Immature natural killer cell (primary cell): ENCODE results near the gene SRCIN1. TPM values are rescaled to one million over a fixed set of nuclear protein-coding genes. Genes with fewer than 3 reads are reported as not detected.
"Not testable (repeated sequence)": the region's sequence is repeated elsewhere in the genome, so short reads cannot be mapped to it uniquely, and the experiment has no call there.

Experiments
- DNase-seq, 3 donors: peaks; one replicate each; pipeline ENCODE4 v3.0.0; 2022; ENCODE audit warnings: mixed read lengths in 1 of 3
- H3K27ac Mint-ChIP-seq, 6 donors: one replicate each; pipeline ENCODE4 v1.8.0; 2020; ENCODE audit warnings: mixed read lengths in 6 of 6, mild to moderate bottlenecking in 5 of 6, inconsistent platforms in 4 of 6, moderate library complexity in 3 of 6
- H3K27me3 Mint-ChIP-seq, 3 donors: one replicate each; pipeline ENCODE4 v1.8.0; 2020 to 2021; ENCODE audit warnings: low read depth in 3 of 3, mild to moderate bottlenecking in 3 of 3, mixed read lengths in 3 of 3, moderate library complexity in 3 of 3, inconsistent platforms in 1 of 3
- H3K36me3 Mint-ChIP-seq, 3 donors: one replicate each; pipeline ENCODE4 v1.8.0; 2020; ENCODE audit warnings: mixed read lengths in 3 of 3, inconsistent platforms in 2 of 3, mild to moderate bottlenecking in 2 of 3
- H3K4me1 Mint-ChIP-seq, 2 donors: one replicate each; pipeline ENCODE4 v1.8.0; 2020; ENCODE audit warnings: inconsistent platforms in 2 of 2, mild to moderate bottlenecking in 2 of 2, mixed read lengths in 2 of 2, moderate library complexity in 1 of 2
- H3K4me3 Mint-ChIP-seq, 5 donors: one replicate each; pipeline ENCODE4 v1.8.0; 2020; ENCODE audit warnings: mild to moderate bottlenecking in 5 of 5, mixed read lengths in 5 of 5, inconsistent platforms in 3 of 5, moderate library complexity in 3 of 5
- H3K9me3 Mint-ChIP-seq, 6 donors: one replicate each; pipeline ENCODE4 v1.8.0; 2020; ENCODE audit warnings: mild to moderate bottlenecking in 6 of 6, mixed read lengths in 6 of 6, inconsistent platforms in 4 of 6, moderate library complexity in 3 of 6
- polyA plus RNA-seq, 3 donors: library from polyadenylated mRNA; unstranded; fragments of 300-500 nt; fragmentation: Illumina TruSeq; gene quantifications; one replicate each; pipeline ENCODE4 v1.2.3, GENCODE V29; 2021

Gene SRCIN1, protein sequence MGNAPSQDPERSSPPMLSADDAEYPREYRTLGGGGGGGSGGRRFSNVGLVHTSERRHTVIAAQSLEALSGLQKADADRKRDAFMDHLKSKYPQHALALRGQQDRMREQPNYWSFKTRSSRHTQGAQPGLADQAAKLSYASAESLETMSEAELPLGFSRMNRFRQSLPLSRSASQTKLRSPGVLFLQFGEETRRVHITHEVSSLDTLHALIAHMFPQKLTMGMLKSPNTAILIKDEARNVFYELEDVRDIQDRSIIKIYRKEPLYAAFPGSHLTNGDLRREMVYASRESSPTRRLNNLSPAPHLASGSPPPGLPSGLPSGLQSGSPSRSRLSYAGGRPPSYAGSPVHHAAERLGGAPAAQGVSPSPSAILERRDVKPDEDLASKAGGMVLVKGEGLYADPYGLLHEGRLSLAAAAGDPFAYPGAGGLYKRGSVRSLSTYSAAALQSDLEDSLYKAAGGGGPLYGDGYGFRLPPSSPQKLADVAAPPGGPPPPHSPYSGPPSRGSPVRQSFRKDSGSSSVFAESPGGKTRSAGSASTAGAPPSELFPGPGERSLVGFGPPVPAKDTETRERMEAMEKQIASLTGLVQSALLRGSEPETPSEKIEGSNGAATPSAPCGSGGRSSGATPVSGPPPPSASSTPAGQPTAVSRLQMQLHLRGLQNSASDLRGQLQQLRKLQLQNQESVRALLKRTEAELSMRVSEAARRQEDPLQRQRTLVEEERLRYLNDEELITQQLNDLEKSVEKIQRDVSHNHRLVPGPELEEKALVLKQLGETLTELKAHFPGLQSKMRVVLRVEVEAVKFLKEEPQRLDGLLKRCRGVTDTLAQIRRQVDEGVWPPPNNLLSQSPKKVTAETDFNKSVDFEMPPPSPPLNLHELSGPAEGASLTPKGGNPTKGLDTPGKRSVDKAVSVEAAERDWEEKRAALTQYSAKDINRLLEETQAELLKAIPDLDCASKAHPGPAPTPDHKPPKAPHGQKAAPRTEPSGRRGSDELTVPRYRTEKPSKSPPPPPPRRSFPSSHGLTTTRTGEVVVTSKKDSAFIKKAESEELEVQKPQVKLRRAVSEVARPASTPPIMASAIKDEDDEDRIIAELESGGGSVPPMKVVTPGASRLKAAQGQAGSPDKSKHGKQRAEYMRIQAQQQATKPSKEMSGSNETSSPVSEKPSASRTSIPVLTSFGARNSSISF
- polyA plus RNA-seq = not detected

DNA sequence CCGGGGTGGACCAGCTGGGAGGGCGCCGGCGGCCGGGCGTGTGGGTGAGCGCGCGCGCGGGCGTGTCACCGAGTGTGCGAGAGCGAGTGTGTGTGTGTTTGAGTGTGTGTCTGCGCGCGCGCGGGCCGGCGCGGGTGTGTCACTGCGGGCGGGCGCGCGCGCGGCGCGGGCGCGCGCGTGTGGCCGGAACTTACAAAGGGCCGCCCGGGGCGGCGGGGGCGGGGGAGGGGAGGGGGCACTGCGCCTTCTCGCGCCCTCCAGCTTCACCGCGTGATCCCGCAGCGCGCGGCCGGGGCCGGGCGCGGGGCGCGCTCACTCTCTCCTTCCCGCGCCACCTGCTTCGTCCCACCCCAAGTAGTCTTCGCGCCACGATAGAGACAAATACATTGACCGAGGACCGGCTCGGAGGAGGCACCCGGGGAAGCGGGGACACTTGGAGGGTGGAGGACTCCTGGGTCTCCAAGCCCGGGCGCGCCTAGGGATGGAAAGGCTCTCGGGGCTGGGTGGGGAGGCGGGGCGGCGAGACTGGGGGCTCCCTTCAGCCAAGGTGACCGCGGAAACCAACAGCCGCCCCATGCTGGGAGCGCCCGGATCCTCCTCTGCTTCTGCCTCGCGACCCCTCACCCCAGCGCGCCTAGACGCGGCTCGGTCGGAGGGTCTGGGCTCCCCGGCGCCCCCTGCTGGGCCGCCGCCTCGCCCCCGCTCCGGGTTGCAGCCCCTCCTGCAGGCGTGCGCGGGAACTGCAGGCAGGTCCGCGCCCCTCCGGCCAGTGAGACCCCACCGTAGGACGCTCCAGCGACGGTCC, at the start of gene SRCIN1:
TSS of gene SRCIN1 (minus strand) at position 112 of the 805 bp plus-strand sequence. CDS start 247 bp downstream, outside the sequence.
- Mint-ChIP-seq H3K4me3 (peak within 1 kb of the TSS; percentile 66 to 83 (median 74)), H3K9me3 (no peaks in the 10 kb centered on the region), H3K36me3 (no peaks in the 10 kb centered on the region), H3K4me1 (peaks cover 0 to 16% of the 10 kb centered on the region in 2 donors), H3K27ac (no peak within 1 kb of the TSS), H3K27me3 (peaks cover 20 to 24% (median 20%) of the 10 kb centered on the region in 3 donors)
- DNase-seq = peak; percentile 35 to 59 (median 43)

- Mint-ChIP-seq H3K4me1 (peaks cover 0 to 2% of the 10 kb centered on the region in 2 donors), H3K36me3 (no peaks in the 10 kb centered on the region), H3K27ac (no peak overlapping the region), H3K27me3 (peaks cover 2 to 15% (median 13%) of the 10 kb centered on the region in 3 donors), H3K4me3 (no peak overlapping the region), H3K9me3 (peaks cover 0 to 2% (median 0%) of the 10 kb centered on the region in 6 donors)
- DNase-seq = no peak
Observed at GRCh38 chr17:38654411-38655398, 49.0 kb upstream of the SRCIN1 start.

DNA sequence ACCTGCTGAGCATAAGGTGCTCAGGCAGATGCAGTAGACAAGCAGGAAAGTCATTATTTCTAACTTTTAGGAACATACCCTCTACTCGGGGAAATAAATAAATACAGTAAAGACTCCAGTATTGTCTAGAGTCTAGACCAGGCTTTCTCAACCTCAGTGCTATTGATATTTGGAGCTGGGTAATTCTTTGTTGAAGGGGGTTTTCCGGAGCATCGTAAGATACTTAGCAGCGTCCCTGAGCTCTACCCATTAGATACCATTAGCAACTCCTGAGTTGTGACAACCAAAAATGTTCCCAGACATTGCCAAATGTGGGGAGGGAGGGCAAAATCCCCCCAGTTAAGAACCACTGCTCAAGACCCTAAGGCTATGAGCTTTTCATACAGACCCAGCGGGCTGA, 47.9 kb upstream of the SRCIN1 start:
- H3K27me3 Mint-ChIP-seq = peaks cover 2 to 15% (median 13%) of the 10 kb centered on the region in 3 donors
- no peak overlapping the region for H3K27ac Mint-ChIP-seq
- peaks cover 0 to 2% of the 10 kb centered on the region in 2 donors for H3K4me1 Mint-ChIP-seq
- no peak for DNase-seq
- no peak overlapping the region for H3K4me3 Mint-ChIP-seq
- peaks cover 0 to 2% (median 0%) of the 10 kb centered on the region in 6 donors for H3K9me3 Mint-ChIP-seq
- H3K36me3 Mint-ChIP-seq = no peaks in the 10 kb centered on the region

DNA sequence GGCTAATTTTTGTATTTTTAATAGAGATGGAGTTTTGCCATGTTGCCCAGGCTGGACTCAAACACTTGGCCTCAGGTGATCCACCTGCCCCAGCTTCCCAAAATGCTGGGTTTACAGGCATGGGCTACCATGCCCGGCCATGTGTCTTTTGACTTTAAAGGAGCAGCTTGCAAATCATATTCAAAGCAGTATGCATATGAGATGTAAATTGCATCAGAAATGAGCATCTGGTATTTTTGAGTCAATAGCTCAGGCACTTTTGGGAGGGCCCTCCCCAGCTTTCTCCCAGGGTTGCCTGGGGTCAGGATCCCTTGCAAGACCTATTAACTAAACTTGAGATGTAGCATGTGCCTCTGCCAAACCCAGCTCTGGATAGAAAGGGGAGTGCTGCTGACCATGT, 47.5 kb upstream of the SRCIN1 start:
- H3K4me3 Mint-ChIP-seq = no peak overlapping the region
- no peaks in the 10 kb centered on the region for H3K4me1 Mint-ChIP-seq
- no peaks in the 10 kb centered on the region for H3K36me3 Mint-ChIP-seq
- no peak overlapping the region for H3K27ac Mint-ChIP-seq
- H3K27me3 Mint-ChIP-seq = peaks cover 2 to 15% (median 9%) of the 10 kb centered on the region in 3 donors
- H3K9me3 Mint-ChIP-seq = peaks cover 0 to 2% (median 0%) of the 10 kb centered on the region in 6 donors
- DNase-seq = no peak

DNA sequence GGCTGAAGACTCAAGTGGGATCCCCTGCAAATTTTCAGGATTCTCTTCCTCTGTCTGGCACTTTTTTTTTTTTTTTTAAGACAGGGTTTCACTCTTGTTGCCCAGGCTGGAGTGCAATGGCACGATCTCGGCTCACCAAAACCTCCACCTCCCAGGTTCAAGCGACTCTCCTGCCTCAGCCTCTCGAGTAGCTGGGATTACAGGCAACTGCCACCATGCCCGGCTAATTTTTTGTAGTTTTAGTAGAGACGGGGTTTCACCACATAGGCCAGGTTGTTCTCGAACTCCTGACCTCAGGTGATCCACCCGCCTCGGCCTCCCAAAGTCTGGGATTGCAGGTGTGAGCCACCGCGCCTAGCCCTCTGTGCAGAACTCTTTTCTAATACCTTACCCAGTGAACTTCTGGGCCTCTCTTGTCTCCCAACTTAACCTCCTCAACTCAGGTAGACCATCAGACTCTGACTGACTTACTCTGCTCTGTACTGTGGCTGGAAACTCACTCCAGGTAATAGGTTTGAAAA, 45.0 kb upstream of the SRCIN1 start:
- H3K36me3 Mint-ChIP-seq, H3K9me3 Mint-ChIP-seq, H3K4me1 Mint-ChIP-seq, H3K4me3 Mint-ChIP-seq, H3K27ac Mint-ChIP-seq, DNase-seq: not testable (repeated sequence)
- H3K27me3 Mint-ChIP-seq = peaks cover 3 to 14% (median 9%) of the 10 kb centered on the region in 3 donors

- peaks cover 7 to 8% (median 7%) of the 10 kb centered on the region in 3 donors for H3K27me3 Mint-ChIP-seq
- no peak overlapping the region for H3K4me3 Mint-ChIP-seq
- H3K9me3 Mint-ChIP-seq = no peaks in the 10 kb centered on the region
- no peak for DNase-seq
- no peaks in the 10 kb centered on the region for H3K4me1 Mint-ChIP-seq
- no peak overlapping the region for H3K27ac Mint-ChIP-seq
- H3K36me3 Mint-ChIP-seq = no peaks in the 10 kb centered on the region
Observed at GRCh38 chr17:38637951-38638350, 32.2 kb upstream of the SRCIN1 start.

DNA sequence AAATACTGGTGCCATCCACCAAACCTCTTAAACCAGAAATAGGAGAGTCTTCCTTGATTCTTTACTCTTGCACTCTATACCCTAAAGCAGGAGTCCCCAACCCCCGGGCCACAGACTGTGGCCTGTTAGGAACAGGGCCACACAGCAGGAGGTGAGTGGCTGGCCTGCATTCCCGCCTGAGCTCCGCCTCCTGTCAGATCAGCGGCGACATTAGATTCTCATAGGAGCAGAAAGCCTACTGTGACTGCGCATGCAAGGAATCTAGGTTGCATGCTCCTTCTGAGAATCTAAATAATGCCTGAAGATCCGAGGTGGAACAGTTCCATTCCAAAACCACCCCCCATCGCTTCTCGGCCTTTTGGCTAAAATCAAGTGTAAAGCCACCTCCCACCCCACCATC, 30.3 kb upstream of the SRCIN1 start:
- Mint-ChIP-seq H3K36me3 (no peaks in the 10 kb centered on the region), H3K9me3 (no peaks in the 10 kb centered on the region), H3K4me1 (no peaks in the 10 kb centered on the region), H3K4me3 (no peak overlapping the region), H3K27ac (no peak overlapping the region), H3K27me3 (peaks cover 5 to 10% (median 7%) of the 10 kb centered on the region in 3 donors)
- no peak for DNase-seq

- H3K9me3 Mint-ChIP-seq = no peaks in the 10 kb centered on the region
- H3K36me3 Mint-ChIP-seq = no peaks in the 10 kb centered on the region
- H3K4me3 Mint-ChIP-seq = no peak overlapping the region
- peaks cover 2 to 6% (median 4%) of the 10 kb centered on the region in 3 donors for H3K27me3 Mint-ChIP-seq
- no peak for DNase-seq
- no peak overlapping the region for H3K27ac Mint-ChIP-seq
- no peaks in the 10 kb centered on the region for H3K4me1 Mint-ChIP-seq
Observed at GRCh38 chr17:38632334-38632733, 26.6 kb upstream of the SRCIN1 start.

- H3K27ac Mint-ChIP-seq = no peak overlapping the region
- no peaks in the 10 kb centered on the region for H3K36me3 Mint-ChIP-seq
Observed at GRCh38 chr17:38628441-38628840, 22.7 kb upstream of the SRCIN1 start.

DNA sequence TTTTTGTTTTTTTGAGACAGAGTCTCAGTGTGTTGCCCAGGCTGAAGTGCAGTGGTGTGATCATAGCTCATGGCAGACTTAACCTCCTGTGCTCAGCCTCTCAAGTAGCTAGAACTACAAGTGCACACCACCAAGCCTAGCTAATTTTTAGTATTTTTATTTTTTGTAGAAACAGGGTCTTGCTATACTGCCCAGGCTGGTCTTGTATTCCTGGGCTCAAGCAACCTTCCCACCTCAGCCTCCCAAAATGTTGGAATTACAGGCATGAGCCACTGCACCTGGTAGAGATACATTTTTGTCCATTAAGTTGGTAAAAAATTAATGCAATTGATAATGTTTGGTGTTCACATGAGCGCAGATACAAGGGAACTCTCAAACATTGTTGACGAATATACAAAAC, 22.2 kb upstream of the SRCIN1 start:
- Mint-ChIP-seq H3K36me3 (no peaks in the 10 kb centered on the region), H3K4me3 (no peak overlapping the region), H3K9me3 (no peaks in the 10 kb centered on the region), H3K4me1 (no peaks in the 10 kb centered on the region), H3K27me3 (peaks cover 0 to 13% (median 8%) of the 10 kb centered on the region in 3 donors), H3K27ac (no peak overlapping the region)
- no peak for DNase-seq

More at GRCh38 chr17:38628441-38628840, 22.7 kb upstream of the SRCIN1 start:
- no peaks in the 10 kb centered on the region for H3K9me3 Mint-ChIP-seq
- H3K4me1 Mint-ChIP-seq = no peaks in the 10 kb centered on the region
- H3K27me3 Mint-ChIP-seq = peaks cover 0 to 11% (median 8%) of the 10 kb centered on the region in 3 donors
- no peak overlapping the region for H3K4me3 Mint-ChIP-seq
- no peak for DNase-seq

DNA sequence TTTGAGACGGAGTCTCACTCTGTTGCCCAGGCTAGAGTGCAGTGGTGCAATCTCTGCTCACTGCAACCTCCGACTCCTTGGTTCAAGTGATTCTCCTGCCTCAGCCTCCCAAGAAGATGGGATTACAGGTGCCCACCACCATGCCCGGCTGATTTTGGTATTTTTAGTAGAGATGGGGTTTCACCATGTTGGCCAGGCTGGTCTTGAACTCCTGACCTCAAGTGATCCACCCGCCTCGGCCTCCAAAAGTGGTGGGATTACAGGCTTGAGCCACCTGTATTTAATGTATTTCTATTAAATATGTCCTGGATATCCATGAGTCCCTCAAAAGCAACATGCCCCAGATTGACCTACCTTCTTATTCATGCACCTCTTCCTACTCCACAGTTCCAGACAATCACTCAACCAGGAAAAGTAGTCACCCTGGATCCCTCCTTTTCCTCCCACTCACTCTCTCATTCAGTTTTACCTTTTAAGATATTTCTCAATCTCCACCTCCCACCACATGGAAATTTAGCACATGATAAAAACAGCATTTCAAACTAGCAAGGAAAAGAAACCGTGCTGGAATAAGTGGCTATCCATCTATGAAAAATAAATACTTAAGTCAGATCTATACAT, 21.0 kb upstream of the SRCIN1 start:
- H3K9me3 Mint-ChIP-seq, H3K36me3 Mint-ChIP-seq, DNase-seq, H3K4me3 Mint-ChIP-seq, H3K4me1 Mint-ChIP-seq, H3K27ac Mint-ChIP-seq: not testable (repeated sequence)
- H3K27me3 Mint-ChIP-seq = peaks cover 0 to 11% (median 8%) of the 10 kb centered on the region in 3 donors
